Right lobe of liver (tissue), 6 donors: ENCODE results near the gene TRIP6. TPM values are rescaled to one million over a fixed set of nuclear protein-coding genes. Genes with fewer than 3 reads are reported as not detected.

ENCODE experiments used
- ATAC-seq, 4 donors: fragments of 200-7000 bp; cut with Tn5 transposase; one replicate each; pipeline ENCODE4 v1.9.1; 2020; ENCODE audit warnings: mild to moderate bottlenecking in 4 of 4, moderate library complexity in 4 of 4
- DNase-seq, 3 donors: peaks; one replicate each; pipeline ENCODE4 v3.0.0-alpha.2; 2020
- H3K27ac ChIP-seq, 3 donors: fragments of 200-600 bp; one replicate each; pipeline ENCODE4 v1.8.0; 2022
- H3K27me3 ChIP-seq, 2 donors: fragments of 200-600 bp; one replicate each; pipeline ENCODE4 v1.8.0; 2022
- H3K36me3 ChIP-seq, 4 donors: fragments of 200-600 bp; sonication (generic) in 1 of 4; one replicate each; pipeline versions ENCODE4 v1.5.1 to v1.8.0; 2017 to 2022; ENCODE audit warnings: control low read depth in 1 of 4
- H3K4me1 ChIP-seq, 4 donors: fragments of 200-600 bp; sonication (generic) in 1 of 4; one replicate each; pipeline versions ENCODE4 v1.5.1 to v1.8.0; 2017 to 2022; ENCODE audit warnings: control low read depth in 1 of 4
- H3K4me3 ChIP-seq, 3 donors: fragments of 200-600 bp; one replicate each; pipeline ENCODE4 v1.8.0; 2022
- H3K9me3 ChIP-seq, 4 donors: fragments of 200-600 bp; sonication (generic) in 1 of 4; one replicate each; pipeline versions ENCODE4 v1.5.1 to v1.8.0; 2017 to 2022; ENCODE audit warnings: control low read depth in 1 of 4
- CTCF ChIP-seq, 4 donors: fragments of 200-600 bp in 3 of 4; fragments of 450-650 bp in 1 of 4; IDR thresholded peaks; one replicate each; pipeline versions ENCODE4 v1.5.1 to v1.8.0; 2016 to 2022; ENCODE audit warnings: antibody characterized with exemption in 4 of 4, mild to moderate bottlenecking in 2 of 4
- POLR2A ChIP-seq: fragments of 450-650 bp; IDR thresholded peaks from one replicate; pipeline ENCODE4 v1.6.1; 2017; ENCODE audit warnings: antibody characterized with exemption, mild to moderate bottlenecking
- WGBS: methylation state at CpG from one replicate; pipeline ENCODE4 v1.1.6; 2018; ENCODE audit warnings: low coverage, low lambda C conversion rate; ENCODE audit not compliant: insufficient coverage; ENCODE audit errors: missing lambda C conversion rate; 5-methylcytosine and 5-hydroxymethylcytosine counted together
- intact Hi-C, 2 donors: fragments of 100-400 bp; cut with DNase I; formaldehyde crosslinking; loops; one replicate each; pipeline versions ENCODE4 v1.11.2 to v1.14.1; 2022
- total RNA-seq, 6 experiments: library from RNA; depleted of rRNA in 2 of 6; stranded (reverse); fragments of >200 nt in 2 of 6; fragmentation: NEBNext Ultra II Directional in 3 of 6; extraction: Animal tissue kit (Norgen Biotek cat#: 25700) in 3 of 6; gene quantifications; one replicate each; pipeline versions ENCODE4 v1.1.0 to v1.2.4, GENCODE V29; 2016 to 2023
- donor health status: DM: no; HTN: yes; CAD: no.
- donor health status: DM: no; HTN: no; CAD: no.
- donor health status: DM: no; HTN: no; CAD: no.
- donor health status: DM: no; HTN: yes; CAD: no.
- donor health status: DM: no; HTN: yes; CAD: no.

Gene TRIP6
- total RNA-seq, 6 experiments from 2014 or later = 21.4 to 58.6 (median 43.2) TPM

GRCh38 chr7:100886142-100886935 lies 19.2 kb downstream of the TRIP6 start:
- no peaks in the 10 kb centered on the region for H3K9me3 ChIP-seq
- peaks cover 0 to 15% (median 8%) of the 10 kb centered on the region in 4 donors for H3K4me1 ChIP-seq
- intact Hi-C loops = no loop called here
- DNase-seq (no peak), ATAC-seq (no peak)
- H3K27ac ChIP-seq = no peak overlapping the region
- peaks cover 5 to 73% (median 29%) of the 10 kb centered on the region in 4 donors for H3K36me3 ChIP-seq
- H3K4me3 ChIP-seq = no peak overlapping the region
- TF ChIP-seq POLR2A = no peak
- WGBS = 78% methylated on average over 6 of the region's 27 CpGs
- H3K27me3 ChIP-seq = no peaks in the 10 kb centered on the region

- DNase-seq = no peak
- TF ChIP-seq CTCF (IDR thresholded peaks at IDR 0.05) = no peak
- no peak for TF ChIP-seq POLR2A
- WGBS = 62% methylated on average over 9 of the region's 25 CpGs
- Histone ChIP-seq H3K9me3 (no peaks in the 10 kb centered on the region), H3K27ac (peak overlapping the region in 1 of 3 donors; percentile 43), H3K4me3 (no peak overlapping the region), H3K36me3 (peaks cover 5 to 66% (median 24%) of the 10 kb centered on the region in 4 donors), H3K27me3 (no peaks in the 10 kb centered on the region), H3K4me1 (peaks cover 0 to 15% (median 8%) of the 10 kb centered on the region in 4 donors)
- intact Hi-C loops = no loop called here
- ATAC-seq = no peak
These were observed 19.8 kb downstream of the TRIP6 start for GRCh38 chr7:100886936-100887515.

GRCh38 chr7:100887516-100888290 lies 20.5 kb downstream of the TRIP6 start:
- DNase-seq = no peak
- 55% methylated on average over 17 of the region's 21 CpGs for WGBS
- Histone ChIP-seq H3K4me3 (no peak overlapping the region), H3K9me3 (no peaks in the 10 kb centered on the region), H3K27ac (peak overlapping the region in 1 of 3 donors; percentile 43), H3K4me1 (peaks cover 0 to 15% (median 8%) of the 10 kb centered on the region in 4 donors), H3K27me3 (no peaks in the 10 kb centered on the region), H3K36me3 (peaks cover 4 to 59% (median 23%) of the 10 kb centered on the region in 4 donors)
- intact Hi-C loops = no loop called here
- no peak for TF ChIP-seq POLR2A
- TF ChIP-seq CTCF (IDR thresholded peaks at IDR 0.05) = no peak
- ATAC-seq = no peak

- no peak for ATAC-seq
These were observed 21.3 kb downstream of the TRIP6 start for GRCh38 chr7:100888291-100888987.

More at GRCh38 chr7:100888291-100888987, 21.3 kb downstream of the TRIP6 start:
- intact Hi-C loops = no loop called here
- H3K4me1 ChIP-seq = peaks cover 0 to 15% (median 8%) of the 10 kb centered on the region in 4 donors
- peaks cover 0 to 52% (median 20%) of the 10 kb centered on the region in 4 donors for H3K36me3 ChIP-seq
- 48% methylated on average over 13 of the region's 18 CpGs for WGBS
- peak overlapping the region in 2 of 3 donors; percentile 61 to 70 for H3K27ac ChIP-seq
- TF ChIP-seq CTCF (IDR thresholded peaks at IDR 0.05) = no peak
- no peak for TF ChIP-seq POLR2A
- DNase-seq = no peak
- H3K4me3 ChIP-seq = peak overlapping the region; percentile 77 to 84 (median 82)
- no peaks in the 10 kb centered on the region for H3K9me3 ChIP-seq
- H3K27me3 ChIP-seq = no peaks in the 10 kb centered on the region
